ENCODE measurements around the gene ABCD3.
"Not testable (repeated sequence)": the region's sequence is repeated elsewhere in the genome, so short reads cannot be mapped to it uniquely, and the experiment has no call there.

Gene ABCD3

GRCh38 chr1:94553931-94554330 is 135.7 kb downstream of the ABCD3 start:
- DNase-seq, result no peak

- DNase-seq, result no peak
These were observed 136.4 kb downstream of the ABCD3 start for GRCh38 chr1:94554580-94554979.

- DNase-seq, result no peak
These were observed 136.9 kb downstream of the ABCD3 start for GRCh38 chr1:94555091-94555490.

- no peak for DNase-seq
These were observed 141.7 kb downstream of the ABCD3 start for GRCh38 chr1:94559921-94560320.

GRCh38 chr1:94560333-94560732 is 142.1 kb downstream of the ABCD3 start:
- no peak for DNase-seq

GRCh38 chr1:94562519-94563260 is 144.5 kb downstream of the ABCD3 start:
- DNase-seq, result no peak

GRCh38 chr1:94565901-94566300 is 147.7 kb downstream of the ABCD3 start:
- DNase-seq, result no peak

GRCh38 chr1:94566436-94566835 is 148.2 kb downstream of the ABCD3 start:
- DNase-seq, result not testable (repeated sequence)

- not testable (repeated sequence) for DNase-seq
These were observed 149.9 kb downstream of the ABCD3 start for GRCh38 chr1:94567975-94568607.

Measured in effector CD4-positive, alpha-beta T cell (primary cell).